Activated naive CD4-positive, alpha-beta T cell treated with anti-CD3 and anti-CD28 coated beads, Interleukin-2, amount 10 ng/mL, durations not matched to agents 7 days and 5 days (primary cell): ENCODE results near the gene FOXI1.

ENCODE experiments used
- CTCF ChIA-PET: fragments of 350-600 bp; sonication (Branson Sonifier 250); formaldehyde crosslinking; loops from one replicate; lab custom pipeline; 2021; ENCODE audit warnings: antibody characterized with exemption; lab: Charles Lee
- DNase-seq: peaks from one replicate; pipeline ENCODE4 v3.0.0-alpha.2; 2020
- H3K27ac Mint-ChIP-seq: one replicate; pipeline ENCODE4 v1.8.0; 2021; ENCODE audit warnings: mild to moderate bottlenecking, moderate library complexity, mixed read lengths
- H3K27me3 Mint-ChIP-seq: one replicate; pipeline ENCODE4 v1.8.0; 2021; ENCODE audit warnings: mild to moderate bottlenecking, mixed read lengths
- H3K36me3 Mint-ChIP-seq: one replicate; pipeline ENCODE4 v1.8.0; 2021; ENCODE audit warnings: mixed read lengths
- H3K4me1 Mint-ChIP-seq: one replicate; pipeline ENCODE4 v1.8.0; 2021; ENCODE audit warnings: mixed read lengths
- H3K4me3 Mint-ChIP-seq: one replicate; pipeline ENCODE4 v1.8.0; 2021; ENCODE audit warnings: mild to moderate bottlenecking, moderate library complexity, mixed read lengths
- H3K9me3 Mint-ChIP-seq: one replicate; pipeline ENCODE4 v1.8.0; 2021; ENCODE audit warnings: mixed read lengths

Gene FOXI1

GRCh38 chr5:170159101-170159698 is 53.5 kb downstream of the FOXI1 start:
- Mint-ChIP-seq H3K27ac (no peak overlapping the region), H3K9me3 (no peaks in the 10 kb centered on the region), H3K4me1 (no peaks in the 10 kb centered on the region), H3K36me3 (no peaks in the 10 kb centered on the region), H3K27me3 (no peaks in the 10 kb centered on the region), H3K4me3 (no peak overlapping the region)
- CTCF ChIA-PET, result interaction anchor here (0.7 kb wide), 1 partner anchor 256 kb away, joined by 3 read pairs; no protein-coding TSS in a partner anchor
- DNase-seq, result no peak
